Measurements from ENCODE around the gene CHMP4A. TPM values are rescaled to one million over a fixed set of nuclear protein-coding genes. Genes with fewer than 3 reads are reported as not detected.

The CHMP4A gene
- total and polyA plus RNA-seq, 2 of the 13 experiments (the other 11 are each of a cell fraction or from before 2014, with no cell fraction given) = 83.6 to 113 TPM

DNA sequence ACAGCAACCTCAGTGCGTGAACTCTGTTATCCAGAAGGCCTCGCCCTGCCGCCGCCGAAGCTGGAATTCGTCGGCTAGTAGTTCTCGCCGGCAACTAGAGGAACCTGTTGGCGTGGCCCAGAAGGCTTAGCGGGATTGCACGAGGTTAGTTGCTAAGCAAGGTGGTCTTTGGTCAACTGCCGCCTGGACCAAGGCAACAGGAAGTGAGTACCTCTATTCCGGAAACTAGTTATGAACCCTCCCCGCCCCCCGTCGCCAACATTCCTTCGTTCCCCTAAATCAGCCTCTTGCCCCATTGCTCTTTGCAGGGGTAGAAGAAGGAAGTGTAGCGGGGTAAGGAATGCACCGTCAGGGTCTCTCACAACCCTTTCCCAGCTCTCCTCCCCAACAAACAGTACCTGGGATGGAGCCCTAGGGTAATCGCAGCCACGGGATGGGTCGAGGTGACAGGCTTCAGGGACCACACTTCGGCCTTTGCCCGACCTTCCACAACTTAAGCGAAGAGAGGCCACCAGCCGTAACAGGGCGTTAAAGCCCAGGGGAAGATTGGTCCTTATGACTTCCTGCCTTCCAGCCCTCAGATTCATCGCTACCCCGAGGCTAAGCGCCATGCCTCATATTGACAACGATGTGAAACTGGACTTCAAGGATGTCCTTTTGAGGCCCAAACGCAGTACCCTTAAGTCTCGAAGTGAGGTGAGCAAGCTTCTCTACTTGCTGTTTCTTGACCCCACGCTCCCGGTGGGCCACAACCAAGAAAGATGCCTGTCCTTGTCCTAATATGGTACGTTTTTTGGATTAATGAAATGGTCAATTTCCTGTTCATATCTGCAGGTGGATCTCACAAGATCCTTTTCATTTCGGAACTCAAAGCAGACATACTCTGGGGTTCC, 19.6 kb upstream of the CHMP4A start, which contains the start of gene GMPR2 (continued):
- TF ChIP-seq, protein P1, sequence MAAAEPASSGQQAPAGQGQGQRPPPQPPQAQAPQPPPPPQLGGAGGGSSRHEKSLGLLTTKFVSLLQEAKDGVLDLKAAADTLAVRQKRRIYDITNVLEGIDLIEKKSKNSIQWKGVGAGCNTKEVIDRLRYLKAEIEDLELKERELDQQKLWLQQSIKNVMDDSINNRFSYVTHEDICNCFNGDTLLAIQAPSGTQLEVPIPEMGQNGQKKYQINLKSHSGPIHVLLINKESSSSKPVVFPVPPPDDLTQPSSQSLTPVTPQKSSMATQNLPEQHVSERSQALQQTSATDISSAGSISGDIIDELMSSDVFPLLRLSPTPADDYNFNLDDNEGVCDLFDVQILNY (CRISPR knock-in tag; conservative IDR thresholded peaks at IDR 0.05) = peak; percentile 52; the same call in 1 of the 2 replicates
- no peak for TF ChIP-seq ZNF33A (CRISPR knock-in tag; IDR thresholded peaks at IDR 0.05; ENCODE audit: borderline replicate concordance)
- peak; percentile 24 for TF ChIP-seq RELA (CRISPR knock-in tag; IDR thresholded peaks at IDR 0.05)
- TF ChIP-seq, protein P2, sequence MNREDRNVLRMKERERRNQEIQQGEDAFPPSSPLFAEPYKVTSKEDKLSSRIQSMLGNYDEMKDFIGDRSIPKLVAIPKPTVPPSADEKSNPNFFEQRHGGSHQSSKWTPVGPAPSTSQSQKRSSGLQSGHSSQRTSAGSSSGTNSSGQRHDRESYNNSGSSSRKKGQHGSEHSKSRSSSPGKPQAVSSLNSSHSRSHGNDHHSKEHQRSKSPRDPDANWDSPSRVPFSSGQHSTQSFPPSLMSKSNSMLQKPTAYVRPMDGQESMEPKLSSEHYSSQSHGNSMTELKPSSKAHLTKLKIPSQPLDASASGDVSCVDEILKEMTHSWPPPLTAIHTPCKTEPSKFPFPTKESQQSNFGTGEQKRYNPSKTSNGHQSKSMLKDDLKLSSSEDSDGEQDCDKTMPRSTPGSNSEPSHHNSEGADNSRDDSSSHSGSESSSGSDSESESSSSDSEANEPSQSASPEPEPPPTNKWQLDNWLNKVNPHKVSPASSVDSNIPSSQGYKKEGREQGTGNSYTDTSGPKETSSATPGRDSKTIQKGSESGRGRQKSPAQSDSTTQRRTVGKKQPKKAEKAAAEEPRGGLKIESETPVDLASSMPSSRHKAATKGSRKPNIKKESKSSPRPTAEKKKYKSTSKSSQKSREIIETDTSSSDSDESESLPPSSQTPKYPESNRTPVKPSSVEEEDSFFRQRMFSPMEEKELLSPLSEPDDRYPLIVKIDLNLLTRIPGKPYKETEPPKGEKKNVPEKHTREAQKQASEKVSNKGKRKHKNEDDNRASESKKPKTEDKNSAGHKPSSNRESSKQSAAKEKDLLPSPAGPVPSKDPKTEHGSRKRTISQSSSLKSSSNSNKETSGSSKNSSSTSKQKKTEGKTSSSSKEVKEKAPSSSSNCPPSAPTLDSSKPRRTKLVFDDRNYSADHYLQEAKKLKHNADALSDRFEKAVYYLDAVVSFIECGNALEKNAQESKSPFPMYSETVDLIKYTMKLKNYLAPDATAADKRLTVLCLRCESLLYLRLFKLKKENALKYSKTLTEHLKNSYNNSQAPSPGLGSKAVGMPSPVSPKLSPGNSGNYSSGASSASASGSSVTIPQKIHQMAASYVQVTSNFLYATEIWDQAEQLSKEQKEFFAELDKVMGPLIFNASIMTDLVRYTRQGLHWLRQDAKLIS (CRISPR knock-in tag; IDR thresholded peaks at IDR 0.05) = peak; percentile 70; the same call in 1 of the 2 replicates
- peak; percentile 2; the same call in 1 of the 2 replicates for TF ChIP-seq ZNF44 (CRISPR knock-in tag; IDR thresholded peaks at IDR 0.05)
- TF ChIP-seq CHD2 (IDR thresholded peaks at IDR 0.05; ENCODE audit: low read depth, low read length) = no peak
- TF ChIP-seq ZNF282 (IDR thresholded peaks at IDR 0.05; ENCODE audit: partially characterized antibody) = no peak
- 0 out of 2 replicates have a peak, but pooled peaks have one; percentile 54 for TF ChIP-seq MTA3 (CRISPR knock-in tag; IDR thresholded peaks at IDR 0.05)
- peak; percentile 41 for TF ChIP-seq YY1 (IDR thresholded peaks at IDR 0.05; ENCODE audit: insufficient read depth, insufficient replicate concordance, low read depth, low read length)
- TF ChIP-seq SNAI1 (CRISPR knock-in tag; IDR thresholded peaks at IDR 0.05; ENCODE audit: borderline replicate concordance) = peak; percentile 99
- no peak for TF ChIP-seq ZFP41 (CRISPR knock-in tag; IDR thresholded peaks at IDR 0.05; ENCODE audit: borderline replicate concordance)
- peak; percentile 86 for TF ChIP-seq HIVEP1 (CRISPR knock-in tag; IDR thresholded peaks at IDR 0.05)
- no peak for TF ChIP-seq ZNF484 (CRISPR knock-in tag; IDR thresholded peaks at IDR 0.05; ENCODE audit: borderline replicate concordance, low read depth)
- TF ChIP-seq ZNF891 (CRISPR knock-in tag; IDR thresholded peaks at IDR 0.05) = peak; percentile 87
- TF ChIP-seq, protein P3, sequence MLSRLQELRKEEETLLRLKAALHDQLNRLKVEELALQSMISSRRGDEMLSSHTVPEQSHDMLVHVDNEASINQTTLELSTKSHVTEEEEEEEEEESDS (CRISPR knock-in tag; IDR thresholded peaks at IDR 0.05; ENCODE audit: borderline replicate concordance) = peak; percentile 93; the same call in 1 of the 2 replicates
- 0 out of 2 replicates have a peak, but pooled peaks have one; percentile 6 for TF ChIP-seq KDM6A (CRISPR knock-in tag; IDR thresholded peaks at IDR 0.05; ENCODE audit: low read depth)
- TF ChIP-seq MEIS1 (CRISPR knock-in tag; IDR thresholded peaks at IDR 0.05; ENCODE audit: borderline replicate concordance) = no peak; the same call in none of the 2 replicates
- TF ChIP-seq ELF3 (CRISPR knock-in tag; IDR thresholded peaks at IDR 0.05) = peak; percentile 71
- TF ChIP-seq ZNF30 (CRISPR knock-in tag; IDR thresholded peaks at IDR 0.05) = peak; percentile 90; the same call in 1 of the 2 replicates
- peak; percentile 32; the same call in 1 of the 2 replicates for TF ChIP-seq ZNF3 (CRISPR knock-in tag; IDR thresholded peaks at IDR 0.05)
- peak; percentile 66; the same call in 1 of the 2 replicates for TF ChIP-seq ZNF552 (CRISPR knock-in tag; IDR thresholded peaks at IDR 0.05; ENCODE audit: borderline replicate concordance)
- 0 out of 2 replicates have a peak, but pooled peaks have one; percentile 17 for TF ChIP-seq ZNF20 (CRISPR knock-in tag; IDR thresholded peaks at IDR 0.05)
- TF ChIP-seq TP53 (CRISPR knock-in tag; conservative IDR thresholded peaks at IDR 0.05) = peak; percentile 71; the same call in 1 of the 2 replicates
- TF ChIP-seq SALL1 (CRISPR knock-in tag; IDR thresholded peaks at IDR 0.05) = peak; percentile 85

Data from HepG2 (cell line).